Kasumi-1 (cell line): ENCODE results near the gene CAST.

Experiments
- DNase-seq, 2 experiments: peaks; one replicate each; lab custom pipeline; 2025; lab: John Stamatoyannopoulos, UW

CAST gene

GRCh38 chr5:96675882-96676281, 13.7 kb downstream of the CAST start:
- DNase-seq, result no peak

DNA sequence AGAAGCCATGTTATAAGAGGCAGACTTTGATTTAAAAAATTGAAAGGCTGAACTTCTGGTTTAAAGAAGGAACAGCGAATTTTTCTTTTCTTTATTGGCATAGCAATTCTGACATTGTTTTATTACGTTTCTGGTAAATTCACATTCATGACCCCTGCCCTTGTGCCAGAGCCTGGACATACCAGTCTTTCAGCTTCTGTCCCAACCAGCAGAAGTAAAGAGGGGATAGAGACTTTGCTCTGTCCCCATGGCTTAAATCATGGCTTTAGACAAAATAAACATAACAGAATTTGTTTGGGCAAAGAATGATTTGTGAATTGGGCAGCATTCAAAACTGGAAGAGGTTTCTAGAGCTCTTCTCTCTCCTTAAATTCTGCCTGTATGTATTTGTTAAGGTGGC, 15.3 kb downstream of the CAST start:
- no peak for DNase-seq

DNA sequence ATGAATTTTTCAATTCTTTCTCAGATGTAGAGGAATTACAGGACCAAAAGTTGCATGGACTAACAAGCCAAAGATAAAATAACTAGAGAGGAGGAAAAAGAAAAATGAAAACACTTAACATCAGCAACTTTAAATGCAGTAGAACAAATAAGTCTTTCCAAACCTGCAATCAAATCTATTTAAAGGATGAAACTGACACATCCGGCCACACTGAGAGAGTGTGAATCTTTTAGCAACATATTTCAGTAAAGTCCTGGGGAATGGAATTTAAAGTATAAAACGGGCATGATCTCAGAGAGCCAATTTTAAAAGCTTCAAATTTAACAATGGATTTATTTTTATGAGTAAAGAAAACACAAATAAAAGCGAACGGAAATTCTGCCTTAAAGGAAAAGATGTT, 17.1 kb downstream of the CAST start:
- DNase-seq, result no peak

DNA sequence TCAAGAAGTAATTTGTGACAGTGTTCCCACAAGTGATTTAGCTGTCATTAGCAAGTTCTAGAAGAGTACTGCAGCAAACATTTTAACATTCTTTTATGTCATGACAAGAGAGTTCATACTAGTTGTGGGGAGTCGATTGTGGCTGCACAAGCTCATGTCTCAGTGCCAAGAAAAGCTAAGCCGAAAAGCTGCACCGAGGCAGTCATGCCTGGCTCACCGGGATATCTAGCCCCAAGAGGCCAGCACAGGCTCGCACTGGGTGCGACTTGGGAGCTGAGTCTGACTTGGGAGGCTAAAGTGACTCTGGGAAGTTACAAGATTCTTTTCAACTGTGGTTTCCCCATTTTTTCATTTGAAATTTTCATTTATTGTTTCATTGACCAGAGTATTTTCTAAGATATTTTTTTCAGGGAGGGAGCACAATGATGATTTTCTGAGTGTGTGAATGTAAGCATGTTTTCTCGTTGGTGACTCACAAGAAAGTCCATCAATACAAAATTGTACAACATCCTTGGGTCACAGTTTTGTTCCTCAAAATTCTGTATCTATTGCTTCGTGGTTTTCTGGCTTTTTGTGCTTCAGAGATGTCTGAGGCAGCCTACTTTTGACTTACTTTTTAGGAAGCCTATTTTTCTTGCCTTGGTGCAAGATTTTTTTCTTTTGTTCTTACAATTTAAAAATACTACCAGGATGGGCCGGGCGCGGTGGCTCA, 18.7 kb downstream of the CAST start:
- peak; percentile 38 to 64 for DNase-seq

GRCh38 chr5:96683392-96683791, 21.2 kb downstream of the CAST start:
- no peak for DNase-seq

DNA sequence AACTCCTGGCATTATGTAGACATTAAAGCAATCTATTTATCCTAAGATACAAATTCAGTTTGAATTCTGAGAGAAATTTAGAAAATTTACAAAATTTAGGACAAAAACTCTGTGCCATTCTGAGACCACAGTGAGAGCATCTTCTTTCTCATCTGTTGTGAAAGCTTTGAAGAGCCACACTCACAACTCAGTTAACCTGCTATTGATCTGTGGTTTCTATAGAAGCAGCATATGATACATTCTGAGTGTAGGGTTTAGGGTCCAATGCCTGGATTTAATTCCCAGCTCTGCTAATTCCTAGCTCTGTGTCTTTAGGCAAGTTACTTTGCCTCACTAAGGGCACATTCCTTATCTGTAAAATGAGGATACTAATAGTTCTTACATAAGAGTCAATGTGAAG, 21.6 kb downstream of the CAST start:
- no peak for DNase-seq

GRCh38 chr5:96687080-96687479, 24.9 kb downstream of the CAST start:
- DNase-seq, result no peak

DNA sequence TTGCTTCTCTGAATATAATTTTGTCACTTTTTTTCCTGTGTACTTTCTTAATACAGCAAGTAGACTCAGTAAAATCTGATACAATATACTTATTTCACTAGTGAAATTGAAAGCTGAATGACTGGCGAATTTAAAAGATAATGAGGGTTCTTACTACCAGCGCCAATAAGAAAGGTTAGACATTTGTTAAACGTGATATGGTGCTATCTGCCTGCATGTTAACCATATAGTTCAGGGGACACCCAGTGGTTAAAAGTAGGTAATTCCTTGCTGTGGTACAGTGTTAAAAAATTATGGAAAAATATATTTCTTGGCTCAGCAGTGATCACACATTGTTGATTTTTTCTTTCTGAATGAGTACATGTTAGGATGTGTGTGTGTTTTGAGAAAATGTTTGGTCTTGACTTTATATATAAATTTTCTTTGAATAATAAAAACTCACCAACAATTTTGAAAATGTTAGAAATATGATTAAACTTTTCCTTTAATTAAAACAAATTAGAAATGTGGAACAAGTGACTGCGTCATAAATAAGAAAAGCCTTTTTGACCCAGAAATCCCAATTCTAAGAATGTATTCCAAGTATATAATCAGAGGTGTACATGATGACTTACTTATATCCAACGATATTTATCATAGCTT, 25.8 kb downstream of the CAST start:
- peak; percentile 72 to 86 for DNase-seq

DNA sequence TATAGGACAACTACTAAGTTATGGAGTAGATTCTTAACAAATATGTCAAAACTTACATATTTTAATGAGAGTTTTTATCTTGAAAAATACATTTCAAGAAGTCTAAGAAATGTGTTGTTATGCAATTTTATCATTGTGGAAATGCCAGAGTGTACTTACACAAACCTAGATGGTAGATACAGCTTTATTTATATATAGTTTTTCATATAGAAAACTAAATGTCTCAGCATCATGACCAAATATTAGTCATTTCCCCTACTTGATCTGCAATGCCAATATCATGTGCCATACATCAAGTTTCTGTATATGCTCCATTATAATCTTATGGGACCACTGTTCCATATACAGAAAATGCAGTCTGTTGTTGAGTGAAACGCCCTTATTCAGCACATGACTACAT, 28.7 kb downstream of the CAST start:
- no peak for DNase-seq

DNA sequence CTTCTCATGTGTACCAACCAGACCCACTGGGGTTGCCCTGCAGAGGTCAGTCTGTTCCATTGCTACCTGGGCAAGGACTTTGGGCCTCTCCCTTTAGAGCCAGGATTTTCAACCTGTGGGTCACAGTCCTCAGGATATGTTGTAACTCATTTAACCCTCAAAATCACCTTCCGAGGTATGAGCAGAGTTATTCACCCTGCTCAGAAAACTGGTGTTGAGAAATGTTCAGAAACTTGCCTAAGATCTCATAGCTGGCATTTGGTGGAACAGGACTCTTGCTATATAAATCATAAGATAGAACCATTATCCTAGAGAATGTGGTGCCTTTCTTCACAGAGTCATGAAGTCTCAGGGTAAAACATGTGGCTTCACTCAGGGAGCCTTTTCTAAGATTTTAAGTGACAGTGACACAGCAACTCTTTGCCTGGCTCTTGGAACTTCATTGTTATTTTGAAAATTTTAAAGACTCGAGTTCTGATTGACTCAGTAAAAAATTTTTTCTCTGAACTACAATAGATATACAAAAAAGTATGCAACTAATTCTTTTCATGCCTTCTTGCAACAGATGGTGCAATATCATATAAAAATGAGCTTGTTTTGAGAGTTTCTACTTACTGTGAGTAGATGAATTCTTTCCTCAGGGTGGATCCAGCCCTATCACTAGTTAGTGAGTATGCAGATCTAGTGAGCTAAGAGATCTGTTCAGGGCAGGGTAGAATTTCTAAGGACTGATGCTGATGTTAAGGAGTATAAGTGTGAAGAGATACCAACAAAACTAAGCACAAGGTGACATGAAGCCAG, 29.5 kb downstream of the CAST start:
- no peak for DNase-seq

DNA sequence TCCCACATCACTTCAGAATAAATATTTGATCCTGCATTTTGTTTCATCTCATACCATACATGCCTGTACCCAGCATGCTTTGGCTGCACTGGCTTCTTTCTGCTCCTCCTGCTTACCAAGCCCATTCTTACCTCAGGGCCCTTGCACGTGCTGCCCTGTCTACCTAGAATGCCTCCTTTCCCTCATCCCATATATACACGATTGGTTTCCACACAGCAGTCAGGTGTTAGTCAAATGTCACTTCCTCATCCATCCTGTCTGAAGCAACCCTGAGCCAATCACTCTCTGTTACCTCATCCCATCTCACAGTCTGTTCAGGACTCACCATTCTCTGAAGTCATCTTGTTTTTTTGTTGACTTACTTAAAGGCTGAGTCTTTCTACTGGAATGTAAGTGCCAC, 30.3 kb downstream of the CAST start:
- DNase-seq, result no peak

DNA sequence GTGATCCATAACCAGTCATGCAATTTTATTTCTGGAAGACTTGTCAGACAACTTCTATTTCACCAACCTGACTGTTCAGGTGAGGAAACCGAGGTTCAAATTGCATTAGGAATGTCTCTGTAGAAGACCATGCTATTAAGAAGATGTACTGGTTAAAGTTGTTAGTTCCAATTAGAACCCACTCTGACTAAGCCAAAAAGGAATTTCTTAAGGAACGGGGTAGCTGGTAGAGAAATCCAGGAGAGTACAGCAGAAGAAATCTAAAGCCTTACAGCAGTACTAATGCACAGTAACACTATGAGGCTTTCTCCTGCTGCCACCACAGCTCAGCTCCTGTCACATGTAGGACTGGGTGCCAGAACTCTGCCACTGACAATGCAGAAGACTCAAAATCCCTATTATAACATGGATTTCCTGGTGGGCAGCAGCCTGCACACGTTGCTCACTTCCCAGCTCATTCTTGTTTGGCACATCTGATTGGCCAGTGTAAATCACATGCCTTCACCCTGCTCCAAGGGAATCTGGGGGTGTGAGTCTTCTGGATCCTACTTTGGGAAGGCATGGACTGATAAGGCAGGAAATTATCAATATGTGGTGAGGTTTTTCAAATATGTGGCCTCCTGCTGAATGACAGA, 37.1 kb downstream of the CAST start:
- no peak for DNase-seq

- peak; percentile 38 to 41 for DNase-seq
Observed at GRCh38 chr5:96702503-96703383, 40.6 kb downstream of the CAST start.

DNA sequence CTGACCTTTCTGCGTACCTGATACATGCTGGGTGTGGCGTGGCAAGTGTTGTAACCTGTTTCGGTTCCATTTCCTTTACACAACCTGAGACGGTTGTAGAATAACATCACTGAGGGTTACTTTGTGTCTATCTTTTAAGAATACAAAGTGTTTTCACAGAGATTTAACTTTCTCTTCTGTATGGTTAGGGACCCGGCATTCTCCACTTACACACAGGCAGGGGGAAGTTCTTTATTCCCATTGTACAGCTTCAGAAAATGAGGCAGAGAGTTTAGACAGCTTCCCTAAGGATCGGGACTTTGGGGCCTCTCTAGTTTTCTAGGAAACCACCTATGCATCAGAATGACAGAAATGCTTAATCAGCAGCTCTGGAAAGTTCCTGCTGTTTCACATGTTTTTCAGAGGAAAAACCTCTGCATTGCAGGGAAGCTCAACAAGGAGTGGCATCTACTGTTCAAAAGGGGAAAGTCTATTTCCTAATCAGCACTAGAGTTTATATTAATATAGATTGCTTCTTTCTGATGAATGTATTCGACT, 41.3 kb downstream of the CAST start:
- DNase-seq, result no peak

DNA sequence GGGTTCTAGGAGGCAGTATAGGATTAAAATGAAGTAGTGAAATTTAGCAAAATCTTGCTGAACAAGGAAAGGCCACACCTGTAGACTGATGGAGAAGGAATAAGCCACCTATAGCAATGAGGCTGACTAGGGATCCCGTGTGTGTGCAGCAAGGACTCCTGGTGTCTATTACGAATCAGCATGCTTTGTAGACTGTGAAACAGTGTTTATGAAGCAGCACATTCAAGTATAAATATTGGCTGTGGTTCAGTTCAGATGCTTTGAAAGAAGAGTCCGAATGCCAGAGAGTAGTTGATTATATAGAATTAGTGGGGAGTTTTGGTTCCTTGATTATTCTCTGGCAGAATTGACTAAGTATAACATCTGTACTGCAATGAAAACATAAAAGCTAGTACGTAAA, 41.8 kb downstream of the CAST start:
- DNase-seq, result no peak

GRCh38 chr5:96706433-96707111, 44.4 kb downstream of the CAST start:
- DNase-seq, result no peak

DNA sequence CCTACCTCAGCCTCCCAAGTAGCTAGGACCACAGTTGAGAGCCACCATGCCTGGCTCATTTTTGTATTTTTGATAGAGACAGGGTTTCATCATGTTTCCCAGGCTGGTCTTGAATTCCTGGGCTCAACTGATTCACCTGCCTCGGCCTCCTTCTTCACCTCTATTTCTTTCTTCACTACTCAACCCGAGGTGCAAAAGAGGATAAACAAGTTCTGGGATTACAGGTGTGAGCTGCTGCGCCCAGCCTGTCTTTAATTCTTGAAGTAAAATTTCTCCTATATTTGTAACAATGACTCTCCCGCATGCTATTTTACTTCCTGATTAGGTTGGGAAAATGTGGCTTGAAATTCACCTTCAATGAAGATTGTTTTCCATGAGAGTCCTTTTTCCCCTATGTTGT, 46.4 kb downstream of the CAST start:
- DNase-seq, result no peak

DNA sequence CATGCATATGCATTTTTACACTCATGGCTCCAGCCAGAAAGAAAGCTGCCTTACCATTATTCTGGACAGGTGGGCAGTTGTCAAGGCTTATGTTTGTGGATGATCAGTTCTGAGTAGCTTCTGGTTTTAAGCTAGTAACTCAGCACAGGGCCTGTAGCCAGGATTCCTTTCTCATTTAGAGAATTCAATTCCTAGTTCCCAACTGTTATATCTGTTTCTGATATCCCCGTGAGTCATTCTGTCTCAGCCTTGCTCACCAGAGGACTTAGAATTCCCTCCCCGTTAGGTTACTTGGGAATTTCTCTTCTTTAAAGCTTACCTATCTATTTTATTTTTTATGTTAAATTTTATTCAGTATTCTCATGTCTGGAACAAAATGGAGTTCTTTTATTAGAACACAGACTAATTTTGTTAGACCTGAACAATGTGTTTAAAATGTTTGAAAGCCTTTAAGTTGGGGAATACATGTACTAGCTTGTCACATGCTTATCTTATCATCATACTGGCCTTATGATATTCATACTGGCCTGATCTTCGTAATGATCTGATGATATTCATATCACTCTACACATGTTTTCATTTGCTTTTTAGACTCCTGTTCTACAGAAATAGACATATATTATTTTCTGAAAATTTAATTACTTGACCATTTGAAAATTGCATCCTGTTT, 47.1 kb downstream of the CAST start:
- DNase-seq, result no peak

DNA sequence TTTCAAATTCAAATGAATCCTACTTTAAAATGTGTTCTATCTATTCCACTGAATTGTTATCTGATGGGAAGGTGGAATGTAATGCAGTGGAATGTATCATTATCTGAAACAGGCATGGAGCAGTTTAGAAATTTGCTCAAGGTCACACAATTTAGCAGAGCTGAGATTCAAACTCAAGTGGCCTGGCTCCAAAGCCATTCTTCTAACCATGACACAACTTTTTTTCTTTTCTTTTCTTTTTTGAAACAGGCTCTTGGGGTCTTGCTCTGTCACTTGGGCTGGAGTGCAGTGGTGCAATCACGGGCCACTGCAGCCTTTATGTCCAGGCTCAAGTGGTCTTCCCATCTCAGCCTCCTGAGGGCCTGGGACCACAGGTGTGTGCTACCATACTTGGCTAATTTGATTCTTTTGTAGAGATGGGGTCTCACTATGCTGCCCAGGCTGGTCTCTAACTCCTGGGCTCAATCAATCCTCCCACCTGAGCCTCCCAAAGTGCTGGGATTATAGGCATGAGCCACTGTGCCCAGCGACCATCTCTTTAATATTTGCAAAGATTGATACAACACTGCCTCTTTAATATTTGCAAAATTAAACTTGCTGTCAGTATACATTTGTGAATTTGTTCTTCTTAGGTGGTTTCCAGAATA, 50.0 kb downstream of the CAST start:
- DNase-seq, result no peak

- no peak for DNase-seq
Observed at GRCh38 chr5:96714450-96714849, 52.3 kb downstream of the CAST start.
